H1 (cell line): ENCODE data around the gene PCYT2. TPM values are rescaled to one million over a fixed set of nuclear protein-coding genes. Genes with fewer than 3 reads are reported as not detected.

Experiments
- BACH1 ChIP-seq: IDR thresholded peaks from 2 replicates; pipeline ENCODE4 v1.6.1; 2012; ENCODE audit warnings: low read length, improper control_type of control experiment
- CHD7 ChIP-seq: fragments of 300-600 bp; sonication (generic); IDR thresholded peaks from 2 replicates; pipeline ENCODE4 v1.7.1; 2012; ENCODE audit warnings: low read length, moderate library complexity, mild to moderate bottlenecking, inconsistent platforms; ENCODE audit not compliant: insufficient replicate concordance
- HDAC6 ChIP-seq: IDR thresholded peaks from one replicate; pipeline ENCODE4 v1.7.1; 2012; ENCODE audit warnings: low read depth, mild to moderate bottlenecking, inconsistent platforms, low read length, moderate library complexity
- JUN ChIP-seq: IDR thresholded peaks from 2 replicates; pipeline ENCODE4 v1.6.1; 2011; ENCODE audit warnings: low read depth, mild to moderate bottlenecking, improper control_type of control experiment, low read length
- RXRA ChIP-seq: IDR thresholded peaks from 2 replicates; pipeline ENCODE4 v1.6.1; 2011; ENCODE audit warnings: low read depth, mild to moderate bottlenecking, low read length, moderate library complexity; ENCODE audit not compliant: insufficient read depth
- SAP30 ChIP-seq: fragments of 300-600 bp; sonication (generic); IDR thresholded peaks from 2 replicates; pipeline ENCODE4 v1.7.1; 2012; ENCODE audit warnings: low read length, moderate library complexity, mild to moderate bottlenecking, inconsistent platforms; ENCODE audit not compliant: insufficient read depth, insufficient replicate concordance
- TEAD4 ChIP-seq: IDR thresholded peaks from 2 replicates; pipeline ENCODE4 v1.6.1; 2012; ENCODE audit warnings: low read depth, low read length, inconsistent platforms, mixed read lengths
- polyA plus RNA-seq, 7 experiments: library from polyadenylated mRNA; depleted of rRNA in 3 of 7; stranded (reverse) in 5 of 7; unstranded in 2 of 7; fragments of >200 nt in 5 of 7; fragments of 200-250 nt in 2 of 7; gene quantifications; 1 replicate in 5 of 7; 2 replicates in 1 of 7; 4 replicates in 1 of 7; pipeline versions ENCODE4 v1.2.1 to v1.2.3, GENCODE V29; 2011 to 2013; ENCODE audit warnings: missing spikeins in 2 of 7, mixed read lengths in 2 of 7
- total RNA-seq: library from RNA; stranded (reverse); fragmentation: NEBNext Ultra II Directional; extraction: Animal tissue kit (Norgen Biotek cat#: 25700); gene quantifications from 2 replicates; pipeline ENCODE4 v1.2.1, GENCODE V29; 2021

The PCYT2 gene
- total and polyA plus RNA-seq, 2 of the 8 experiments (the other 6 are each of a cell fraction or from before 2014, with no cell fraction given): 29.9 to 31.3 TPM

- TF ChIP-seq CHD7: no peak
- no peak for TF ChIP-seq BACH1
- TF ChIP-seq RXRA: no peak
- TF ChIP-seq JUN: no peak
- TF ChIP-seq SAP30: no peak
- TF ChIP-seq TEAD4: no peak
- no peak for TF ChIP-seq HDAC6
Observed at GRCh38 chr17:81939881-81940385, 28.7 kb upstream of the PCYT2 start (continued).
